Gastroesophageal sphincter (tissue), 3 donors: ENCODE measurements around the gene ACAN.

Source experiments
- CTCF ChIP-seq, 4 experiments: fragments of 200-600 bp in 2 of 4; fragments of 450-650 bp in 2 of 4; sonication (generic) in 1 of 4; IDR thresholded peaks; one replicate each; pipeline ENCODE4 v1.5.1; 2017 to 2019; ENCODE audit warnings: antibody characterized with exemption in 4 of 4, mild to moderate bottlenecking in 2 of 4, moderate library complexity in 2 of 4
- EP300 ChIP-seq: sonication (generic); formaldehyde crosslinking; IDR thresholded peaks from one replicate; pipeline ENCODE4 v1.6.1; 2017; ENCODE audit warnings: antibody characterized with exemption, mild to moderate bottlenecking

GRCh38 chr15:88871313-88871712 lies 68.1 kb downstream of the ACAN start:
- TF ChIP-seq CTCF (IDR thresholded peaks at IDR 0.05) (no peak), EP300 (no peak)
